Activated CD4-positive, CD25-positive, alpha-beta regulatory T cell treated with anti-CD3 and anti-CD28 coated beads, Interleukin-2, amount 50 U/mL, for 16 hours (primary cell): ENCODE data around the gene MRTFA.
"Not testable (repeated sequence)": the region's sequence is repeated elsewhere in the genome, so short reads cannot be mapped to it uniquely, and the experiment has no call there.

Source experiments
- DNase-seq: peaks from one replicate; pipeline ENCODE4 v3.0.0-alpha.2; 2020; ENCODE audit warnings: low read depth, low spot score

The MRTFA gene

GRCh38 chr22:40636380-40637182 is at the start of gene MRTFA:
MRTFA (minus strand) TSS chr22:40636719.
- DNase-seq, result peak; percentile 99

- DNase-seq, result no peak
Observed at GRCh38 chr22:40685406-40685805, 48.9 kb upstream of the MRTFA start.

GRCh38 chr22:40684728-40685127 is 48.2 kb upstream of the MRTFA start:
- DNase-seq, result no peak

- DNase-seq, result no peak
Observed at GRCh38 chr22:40681451-40681850, 44.9 kb upstream of the MRTFA start.

- DNase-seq, result no peak
Observed at GRCh38 chr22:40680819-40681183, 44.3 kb upstream of the MRTFA start.

- no peak for DNase-seq
Observed at GRCh38 chr22:40679964-40680818, 43.7 kb upstream of the MRTFA start.

- no peak for DNase-seq
Observed at GRCh38 chr22:40679249-40679963, 42.9 kb upstream of the MRTFA start, which contains the start of gene MCHR1. MCHR1 (plus strand) TSS chr22:40679484; CDS start chr22:40679653, 169 bp downstream.

GRCh38 chr22:40678493-40679248 is 42.2 kb upstream of the MRTFA start:
- no peak for DNase-seq

GRCh38 chr22:40676644-40677043 is 40.1 kb upstream of the MRTFA start:
- no peak for DNase-seq

- DNase-seq, result not testable (repeated sequence)
Observed at GRCh38 chr22:40676166-40676565, 39.6 kb upstream of the MRTFA start.

- no peak for DNase-seq
Observed at GRCh38 chr22:40674274-40674673, 37.8 kb upstream of the MRTFA start.

- no peak for DNase-seq
Observed at GRCh38 chr22:40673017-40673416, 36.5 kb upstream of the MRTFA start.

GRCh38 chr22:40671796-40672360 is 35.4 kb upstream of the MRTFA start:
- no peak for DNase-seq

GRCh38 chr22:40671369-40671768 is 34.9 kb upstream of the MRTFA start:
- DNase-seq, result no peak

GRCh38 chr22:40670058-40670457 is 33.5 kb upstream of the MRTFA start:
- no peak for DNase-seq

GRCh38 chr22:40668611-40669411 is 32.3 kb upstream of the MRTFA start:
- DNase-seq, result no peak

GRCh38 chr22:40666151-40666848 is 29.8 kb upstream of the MRTFA start:
- DNase-seq, result no peak

- no peak for DNase-seq
Observed at GRCh38 chr22:40665312-40665711, 28.8 kb upstream of the MRTFA start.

GRCh38 chr22:40661671-40662070 is 25.2 kb upstream of the MRTFA start:
- DNase-seq, result no peak

- no peak for DNase-seq
Observed at GRCh38 chr22:40660730-40661129, 24.2 kb upstream of the MRTFA start.
